GM12892 (cell line): ENCODE measurements around the gene SHISA5.

Experiments used
- POLR2A ChIP-seq: IDR thresholded peaks from 2 replicates; pipeline ENCODE4 v1.6.1; 2011; ENCODE audit warnings: low read depth, low read length, control low read depth
- POLR2AphosphoS5 ChIP-seq: IDR thresholded peaks from 2 replicates; pipeline ENCODE4 v1.6.1; 2011; ENCODE audit warnings: low read depth, low read length, control low read depth
- TAF1 ChIP-seq: IDR thresholded peaks from 2 replicates; pipeline ENCODE4 v1.6.1; 2011; ENCODE audit warnings: low read depth, mild to moderate bottlenecking, control low read depth, low read length, borderline replicate concordance

- TF ChIP-seq TAF1 = no peak
- no peak for TF ChIP-seq POLR2A
- no peak for TF ChIP-seq POLR2AphosphoS5
These were observed 3.3 kb downstream of the SHISA5 start for GRCh38 chr3:48500656-48501055.
